GM12878 (cell line): Measurements from ENCODE around the gene ERC2. TPM values are rescaled to one million over a fixed set of nuclear protein-coding genes. Genes with fewer than 3 reads are reported as not detected.

ENCODE experiments used
- ATAC-seq: fragments of 200-7000 bp; cut with Tn5 transposase; 3 replicates; pipeline ENCODE4 v1.9.1; 2020; ENCODE audit warnings: mild to moderate bottlenecking, moderate library complexity
- BruUV-seq: library from RNA; stranded (reverse); fragments of 400-500 nt; replicated peaks from 2 replicates; lab custom pipeline; 2021; lab: Mats Ljungman, UMichigan
- CTCF ChIA-PET: fragments of 300-600 bp; sonication (Branson Sonifier 250); formaldehyde crosslinking; extraction: SDS; loops from one replicate; lab custom pipeline; 2021; ENCODE audit warnings: inconsistent platforms; lab: Yijun Ruan, JAX
- POLR2A ChIA-PET: fragments of 350-600 bp; formaldehyde crosslinking; extraction: SDS; loops from one replicate; lab custom pipeline; 2021; ENCODE audit warnings: inconsistent platforms; lab: Charles Lee
- RAD21 ChIA-PET: fragments of 300-600 bp; sonication (Branson Sonifier 250); formaldehyde crosslinking; loops from one replicate; lab custom pipeline; 2023; ENCODE audit warnings: antibody characterized with exemption; ENCODE audit not compliant: unreplicated experiment; lab: Charles Lee
- SMC1A ChIA-PET: fragments of 300-600 bp; sonication (Branson Sonifier 250); formaldehyde crosslinking; loops from one replicate; lab custom pipeline; 2023; ENCODE audit not compliant: unreplicated experiment, uncharacterized antibody; lab: Charles Lee
- DNase-seq: peaks from one replicate; pipeline ENCODE4 v3.0.0-alpha.2; 2011; ENCODE audit warnings: low read depth, low spot score
- FAIRE-seq: peaks from 3 replicates; lab custom pipeline; 2011; peaks lifted over from hg19 to GRCh38; lab: Jason Lieb, UNC
- H2AFZ ChIP-seq: 2 replicates; pipeline ENCODE4 v1.6.0; 2011; ENCODE audit warnings: low read depth, low read length, control low read depth; ENCODE audit not compliant: control insufficient read depth
- H3K27ac ChIP-seq: 2 replicates; pipeline ENCODE4 v1.5.1; 2011; ENCODE audit warnings: control low read depth; ENCODE audit not compliant: control insufficient read depth, insufficient read depth
- H3K27me3 ChIP-seq, 2 experiments: replicated peaks in 1 of 2; 2 replicates each; pipeline versions ENCODE4 v1.6.0 to v1.6.1; 2011; ENCODE audit warnings: low read length in 1 of 2; ENCODE audit not compliant: control insufficient read depth in 2 of 2, insufficient read depth in 2 of 2
- H3K36me3 ChIP-seq, 2 experiments: 2 replicates each; pipeline ENCODE4 v1.5.1; 2011; ENCODE audit warnings: low read length in 1 of 2; ENCODE audit not compliant: control insufficient read depth in 2 of 2, insufficient read depth in 2 of 2
- H3K4me1 ChIP-seq: 2 replicates; pipeline ENCODE4 v1.6.1; 2011; ENCODE audit warnings: mild to moderate bottlenecking, low read length, moderate library complexity, mixed read lengths; ENCODE audit not compliant: control insufficient read depth, insufficient read depth
- H3K4me2 ChIP-seq: 2 replicates; pipeline ENCODE4 v1.6.0; 2011; ENCODE audit warnings: control low read depth; ENCODE audit not compliant: control insufficient read depth, insufficient read depth
- H3K4me3 ChIP-seq: fragments of 200-600 bp; sonication (generic); 2 replicates; pipeline ENCODE4 v1.5.1; 2016
- H3K79me2 ChIP-seq: 2 replicates; pipeline ENCODE4 v1.6.0; 2011; ENCODE audit warnings: low read length; ENCODE audit not compliant: control insufficient read depth, insufficient read depth
- H3K9ac ChIP-seq: 2 replicates; pipeline ENCODE4 v1.8.0; 2011; ENCODE audit warnings: low read length, control low read depth, mixed read lengths; ENCODE audit not compliant: control insufficient read depth, insufficient read depth
- H3K9me3 ChIP-seq: replicated peaks from 3 replicates; pipeline ENCODE4 v1.5.1; 2011; ENCODE audit warnings: mild to moderate bottlenecking, low read length; ENCODE audit not compliant: control insufficient read depth, insufficient read depth
- H4K20me1 ChIP-seq: 2 replicates; pipeline ENCODE4 v1.6.0; 2011; ENCODE audit not compliant: control insufficient read depth, insufficient read depth
- ATF7 ChIP-seq: fragments of 450-650 bp; IDR thresholded peaks from 2 replicates; pipeline ENCODE4 v1.6.1; 2016; ENCODE audit warnings: low read depth, mild to moderate bottlenecking
- CUX1 ChIP-seq: IDR thresholded peaks from 2 replicates; pipeline ENCODE4 v1.6.1; 2012; ENCODE audit warnings: improper control_type of control experiment, low read depth, low read length; ENCODE audit not compliant: insufficient replicate concordance
- GABPA ChIP-seq: IDR thresholded peaks from 2 replicates; pipeline ENCODE4 v1.6.1; 2014; ENCODE audit warnings: antibody characterized with exemption, low read depth, mild to moderate bottlenecking, inconsistent platforms
- HDAC2 ChIP-seq: fragments of 200-600 bp; sonication (generic); IDR thresholded peaks from 2 replicates; pipeline ENCODE4 v1.6.1; 2017
- JUNB ChIP-seq: IDR thresholded peaks from 2 replicates; pipeline ENCODE4 v1.6.1; 2016; ENCODE audit warnings: antibody characterized with exemption, mild to moderate bottlenecking
- KLF5 ChIP-seq: fragments of 450-650 bp; IDR thresholded peaks from 2 replicates; pipeline ENCODE4 v1.6.1; 2014; ENCODE audit warnings: mild to moderate bottlenecking; ENCODE audit not compliant: partially characterized antibody
- LARP7 ChIP-seq: fragments of 450-650 bp; IDR thresholded peaks from 2 replicates; pipeline ENCODE4 v1.6.1; 2017; ENCODE audit warnings: mild to moderate bottlenecking
- NFIC ChIP-seq: IDR thresholded peaks from 2 replicates; pipeline ENCODE4 v1.6.1; 2012; ENCODE audit warnings: low read depth, mild to moderate bottlenecking, inconsistent platforms, low read length, moderate library complexity
- NKRF ChIP-seq: fragments of 450-650 bp; conservative IDR thresholded peaks from 2 replicates; pipeline ENCODE4 v1.6.1; 2017; ENCODE audit warnings: mild to moderate bottlenecking, moderate library complexity
- NR2C2 ChIP-seq: IDR thresholded peaks from 2 replicates; pipeline ENCODE4 v1.6.1; 2011; ENCODE audit warnings: borderline replicate concordance, low read depth; ENCODE audit not compliant: control insufficient read depth, insufficient read length
- PAX5 ChIP-seq: IDR thresholded peaks from 2 replicates; pipeline ENCODE4 v1.6.1; 2011; ENCODE audit warnings: low read depth, low read length, borderline replicate concordance
- POLR2A ChIP-seq: IDR thresholded peaks from 2 replicates; pipeline ENCODE4 v1.6.1; 2011; ENCODE audit warnings: low read depth, mild to moderate bottlenecking, low read length
- POLR2AphosphoS2 ChIP-seq: IDR thresholded peaks from 2 replicates; pipeline ENCODE4 v1.6.1; 2011; ENCODE audit warnings: low read depth, mild to moderate bottlenecking, low read length, improper control_type of control experiment, moderate library complexity
- POU2F2 ChIP-seq: IDR thresholded peaks from 3 replicates; pipeline ENCODE4 v1.6.1; 2011; ENCODE audit warnings: low read depth, mild to moderate bottlenecking, low read length, borderline replicate concordance
- SP1 ChIP-seq: IDR thresholded peaks from one replicate; pipeline ENCODE4 v1.6.1; 2011; ENCODE audit warnings: low read depth, low read length
- TBL1XR1 ChIP-seq: IDR thresholded peaks from 2 replicates; pipeline ENCODE4 v1.6.1; 2012; ENCODE audit warnings: low read depth, low read length, improper control_type of control experiment
- TCF12 ChIP-seq: IDR thresholded peaks from 2 replicates; pipeline ENCODE4 v1.6.1; 2011; ENCODE audit warnings: low read depth, mild to moderate bottlenecking, low read length
- YBX1 ChIP-seq: fragments of 450-650 bp; IDR thresholded peaks from 2 replicates; pipeline ENCODE4 v1.6.1; 2016; ENCODE audit warnings: antibody characterized with exemption
- ZNF24 ChIP-seq: fragments of 450-650 bp; IDR thresholded peaks from 2 replicates; pipeline ENCODE4 v1.6.1; 2017; ENCODE audit warnings: antibody characterized with exemption, mild to moderate bottlenecking
- WGBS: methylation state at CpG from one replicate; pipeline ENCODE4 v1.1.6; 2016; ENCODE audit warnings: low lambda C conversion rate; ENCODE audit not compliant: insufficient replicate concordance, insufficient coverage; ENCODE audit errors: missing lambda C conversion rate; 5-methylcytosine and 5-hydroxymethylcytosine counted together
- in situ Hi-C: fragments of 300-500 bp; cut with MboI; formaldehyde crosslinking; loops from 9 replicates; pipeline ENCODE4 v1.14.3; 2018; ENCODE audit warnings: mixed read lengths
- intact Hi-C: fragments of 100-400 bp; cut with micrococcal nuclease; formaldehyde crosslinking; loops from one replicate; pipeline ENCODE4 v1.14.2; 2022; ENCODE audit not compliant: unreplicated experiment
- polyA plus RNA-seq, 11 experiments: library from polyadenylated mRNA; depleted of rRNA in 4 of 11; unstranded in 6 of 11; stranded (reverse) in 5 of 11; fragments of >200 nt; fragmentation: Nextera tagmentation in 4 of 11; fragmentation: Illumina TruSeq in 1 of 11; extraction: Ambion mirVana in 4 of 11; extraction: Trizol in 1 of 11; gene quantifications; 1 replicate in 1 of 11; 2 replicates in 10 of 11; pipeline versions ENCODE4 v1.2.1 to v1.2.3, GENCODE V29; 2011 to 2016; ENCODE audit warnings: inconsistent platforms in 2 of 11, missing spikeins in 2 of 11, low read depth in 1 of 11
- total RNA-seq, 4 experiments: library from RNA; depleted of rRNA in 3 of 4; stranded (reverse); fragments of >200 nt in 3 of 4; fragmentation: Illumina TruSeq in 1 of 4; extraction: Trizol in 1 of 4; gene quantifications; 2 replicates each; pipeline versions ENCODE4 v1.2.1 to v1.2.3, GENCODE V29; 2013 to 2021

ERC2 gene
- total and polyA plus RNA-seq, 10 of the 15 experiments (the other 5 are each of a cell fraction or from before 2014, with no cell fraction given) = 0.06 to 1.4 (median 0.12) TPM; not detected in 3

- intact Hi-C loops (no loop called here), in situ Hi-C loops (no loop called here)
- WGBS = 0% methylated on average over 1 of the region's 1 CpG
- Histone ChIP-seq H3K9ac (no peak overlapping the region), H3K27ac (no peak overlapping the region), H3K27me3 (peaks cover 0 to 5% of the 10 kb centered on the region in 2 experiments; a peak in 1 of 4 replicates), H2AFZ (no peak overlapping the region), H3K4me1 (no peaks in the 10 kb centered on the region), H4K20me1 (no peaks in the 10 kb centered on the region), H3K36me3 (no peaks in the 10 kb centered on the region), H3K9me3 (no peaks in the 10 kb centered on the region), H3K4me3 (no peak overlapping the region), H3K4me2 (no peak overlapping the region), H3K79me2 (no peaks in the 10 kb centered on the region)
- no TSS peak for BruUV-seq
- DNase-seq = no peak
- SMC1A ChIA-PET = no interaction called here
- RAD21 ChIA-PET = no interaction called here
- no peak for FAIRE-seq
- CTCF ChIA-PET = no interaction called here
- POLR2A ChIA-PET = no interaction called here
- no peak for ATAC-seq
- no peak for TF ChIP-seq POLR2AphosphoS2
- TF ChIP-seq YBX1 = no peak
- TF ChIP-seq ATF7 = no peak
- no peak for TF ChIP-seq KLF5
- no peak for TF ChIP-seq POU2F2
- no peak for TF ChIP-seq TCF12
- TF ChIP-seq NKRF = no peak
- TF ChIP-seq SP1 = no peak
- TF ChIP-seq GABPA = no peak
- no peak for TF ChIP-seq PAX5
- no peak for TF ChIP-seq TBL1XR1
- no peak for TF ChIP-seq ZNF24
- no peak for TF ChIP-seq NFIC
- no peak for TF ChIP-seq POLR2A
- TF ChIP-seq HDAC2 = no peak
- TF ChIP-seq NR2C2 = no peak
- TF ChIP-seq JUNB = no peak
- no peak for TF ChIP-seq CUX1
- TF ChIP-seq LARP7 = no peak
These were observed 584.2 kb downstream of the ERC2 start for GRCh38 chr3:55884066-55884465.
